Dermis blood vessel endothelial cell (primary cell): ENCODE measurements around the gene FBXO4. TPM values are rescaled to one million over a fixed set of nuclear protein-coding genes. Genes with fewer than 3 reads are reported as not detected.

Source experiments
- DNase-seq: peaks from one replicate; pipeline ENCODE4 v3.0.0; 2010
- total RNA-seq: library from RNA; depleted of rRNA; stranded (reverse); fragments of >200 nt; gene quantifications from 2 replicates; pipeline ENCODE4 v1.2.3, GENCODE V29; 2014

FBXO4 gene
- 8.0 and 10.6 TPM in 2 replicates for total RNA-seq

GRCh38 chr5:41924872-41925554 is at the start of gene FBXO4:
TSS of gene FBXO4 (plus strand) at chr5:41925281. CDS start at chr5:41925310, 29 bp downstream.
- peak; percentile 91 for DNase-seq

- DNase-seq = no peak
Observed at GRCh38 chr5:41876678-41877077, 48.4 kb upstream of the FBXO4 start.

- DNase-seq = no peak
Observed at GRCh38 chr5:41877408-41877807, 47.7 kb upstream of the FBXO4 start.

- DNase-seq = no peak
Observed at GRCh38 chr5:41878173-41878572, 46.9 kb upstream of the FBXO4 start.

GRCh38 chr5:41878643-41879478 is 46.2 kb upstream of the FBXO4 start:
- no peak for DNase-seq

- no peak for DNase-seq
Observed at GRCh38 chr5:41882765-41883164, 42.3 kb upstream of the FBXO4 start.

GRCh38 chr5:41883243-41883642 is 41.8 kb upstream of the FBXO4 start:
- no peak for DNase-seq

GRCh38 chr5:41883936-41884335 is 41.1 kb upstream of the FBXO4 start:
- no peak for DNase-seq

GRCh38 chr5:41885286-41885685 is 39.8 kb upstream of the FBXO4 start:
- no peak for DNase-seq

- no peak for DNase-seq
Observed at GRCh38 chr5:41891066-41891707, 33.9 kb upstream of the FBXO4 start.

- no peak for DNase-seq
Observed at GRCh38 chr5:41892031-41892430, 33.0 kb upstream of the FBXO4 start.

- DNase-seq = no peak
Observed at GRCh38 chr5:41893074-41893851, 31.8 kb upstream of the FBXO4 start.

GRCh38 chr5:41896230-41896629 is 28.9 kb upstream of the FBXO4 start:
- DNase-seq = no peak

- no peak for DNase-seq
Observed at GRCh38 chr5:41903382-41903891, 21.6 kb upstream of the FBXO4 start.

GRCh38 chr5:41903892-41904799 is 20.9 kb upstream of the FBXO4 start, which contains the start of gene RIMOC1:
TSS of gene RIMOC1 (plus strand) at chr5:41904344. CDS start at chr5:41904368, 24 bp downstream.
- DNase-seq = peak; percentile 100

GRCh38 chr5:41906151-41906550 is 18.9 kb upstream of the FBXO4 start:
- no peak for DNase-seq

GRCh38 chr5:41908374-41909079 is 16.6 kb upstream of the FBXO4 start:
- peak; percentile 30 for DNase-seq

- no peak for DNase-seq
Observed at GRCh38 chr5:41918105-41918504, 7.0 kb upstream of the FBXO4 start.

- no peak for DNase-seq
Observed at GRCh38 chr5:41921166-41921565, 3.9 kb upstream of the FBXO4 start.

- peak; percentile 93 for DNase-seq
Observed at GRCh38 chr5:41921874-41922273, 3.2 kb upstream of the FBXO4 start.

GRCh38 chr5:41924526-41924871 is 582 bp upstream of the FBXO4 start:
- DNase-seq = no peak
